Left kidney (tissue), 2 donors: ENCODE data around the gene COL4A1. TPM values are rescaled to one million over a fixed set of nuclear protein-coding genes. Genes with fewer than 3 reads are reported as not detected.

Experiments
- DNase-seq: peaks from one replicate; pipeline ENCODE4 v3.0.0-alpha.2; 2013
- polyA plus RNA-seq: library from polyadenylated mRNA; unstranded; fragments of 120-200 nt; gene quantifications from one replicate; pipeline ENCODE4 v1.2.1, GENCODE V29; 2013; ENCODE audit not compliant: insufficient read length

Gene COL4A1
- polyA plus RNA-seq, 1 donor = 531 TPM

DNA sequence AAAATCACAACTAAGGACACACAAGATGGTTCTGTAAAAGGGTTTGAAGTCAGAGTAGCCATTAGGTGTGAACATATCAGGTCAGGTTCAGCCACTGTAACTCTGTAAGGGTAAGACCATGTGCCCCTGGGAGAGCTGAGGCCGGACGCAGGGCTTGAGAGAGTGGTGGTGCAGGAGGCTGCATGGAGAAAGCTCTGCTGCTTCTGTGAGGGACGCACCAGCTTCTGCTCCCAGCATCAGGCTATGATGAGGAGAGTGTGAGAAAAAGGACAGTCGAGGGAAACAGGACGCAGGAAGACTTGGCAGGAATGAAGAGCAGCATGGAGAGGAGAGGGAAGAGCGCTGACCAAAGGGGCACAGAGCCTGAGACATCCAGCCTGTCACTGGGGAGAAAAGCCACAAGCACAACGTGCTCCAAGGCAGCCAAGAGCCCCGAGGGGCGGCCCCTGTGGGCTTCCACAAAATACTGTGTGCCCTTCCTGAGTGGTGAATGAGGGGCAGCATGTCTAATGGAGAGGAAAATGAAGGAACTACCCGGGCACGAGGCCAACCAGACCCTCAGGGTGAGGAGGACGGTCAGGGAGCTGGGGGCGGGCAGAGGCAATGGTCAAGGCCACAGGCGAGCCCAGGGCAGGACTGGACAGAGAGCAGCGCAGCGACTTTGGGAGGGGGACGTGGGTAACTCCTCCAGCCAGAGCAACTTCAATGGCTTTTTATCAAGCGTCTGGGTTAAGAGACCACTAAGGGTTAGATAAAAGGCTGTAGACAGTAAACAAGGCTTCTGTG lies 107.7 kb downstream of the COL4A1 start:
- DNase-seq = no peak

DNA sequence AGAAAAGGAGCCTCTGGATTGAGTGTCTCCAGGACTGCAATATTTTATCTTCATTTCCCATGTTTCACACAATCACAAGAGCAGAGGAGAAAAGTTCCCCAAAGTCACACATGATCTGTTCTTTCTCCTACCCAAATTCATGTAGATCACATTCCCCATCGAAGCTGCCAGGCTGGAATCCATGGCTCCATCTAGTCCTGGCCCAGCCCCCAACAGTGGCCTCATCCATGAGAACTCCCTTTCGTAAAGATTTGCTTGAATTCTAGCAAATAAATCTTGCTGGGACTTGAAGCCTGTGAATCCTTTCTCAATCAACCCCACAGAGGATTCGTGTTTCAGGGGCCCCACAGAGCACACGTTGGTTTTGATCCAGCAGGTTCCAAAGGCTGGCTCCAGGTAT lies 109.5 kb downstream of the COL4A1 start:
- no peak for DNase-seq

DNA sequence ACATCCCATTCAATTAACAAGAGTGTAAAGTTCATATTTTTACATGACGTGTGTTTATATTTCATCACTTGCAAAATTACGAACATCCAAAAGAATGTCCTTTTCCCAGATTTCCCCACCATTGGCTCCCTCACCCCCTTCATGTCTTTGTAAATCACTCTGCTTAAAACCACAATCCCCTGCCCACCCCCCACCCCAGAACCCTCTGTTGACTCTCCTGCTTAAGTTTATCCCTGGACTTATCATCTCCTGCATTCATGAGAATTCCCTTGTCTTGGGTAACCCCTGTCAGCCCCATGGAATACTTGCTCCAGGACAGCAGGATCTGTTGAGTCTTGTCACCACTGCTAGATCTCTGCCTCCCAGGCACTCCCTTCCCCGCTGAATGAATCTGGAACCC lies 109.9 kb downstream of the COL4A1 start:
- no peak for DNase-seq

DNA sequence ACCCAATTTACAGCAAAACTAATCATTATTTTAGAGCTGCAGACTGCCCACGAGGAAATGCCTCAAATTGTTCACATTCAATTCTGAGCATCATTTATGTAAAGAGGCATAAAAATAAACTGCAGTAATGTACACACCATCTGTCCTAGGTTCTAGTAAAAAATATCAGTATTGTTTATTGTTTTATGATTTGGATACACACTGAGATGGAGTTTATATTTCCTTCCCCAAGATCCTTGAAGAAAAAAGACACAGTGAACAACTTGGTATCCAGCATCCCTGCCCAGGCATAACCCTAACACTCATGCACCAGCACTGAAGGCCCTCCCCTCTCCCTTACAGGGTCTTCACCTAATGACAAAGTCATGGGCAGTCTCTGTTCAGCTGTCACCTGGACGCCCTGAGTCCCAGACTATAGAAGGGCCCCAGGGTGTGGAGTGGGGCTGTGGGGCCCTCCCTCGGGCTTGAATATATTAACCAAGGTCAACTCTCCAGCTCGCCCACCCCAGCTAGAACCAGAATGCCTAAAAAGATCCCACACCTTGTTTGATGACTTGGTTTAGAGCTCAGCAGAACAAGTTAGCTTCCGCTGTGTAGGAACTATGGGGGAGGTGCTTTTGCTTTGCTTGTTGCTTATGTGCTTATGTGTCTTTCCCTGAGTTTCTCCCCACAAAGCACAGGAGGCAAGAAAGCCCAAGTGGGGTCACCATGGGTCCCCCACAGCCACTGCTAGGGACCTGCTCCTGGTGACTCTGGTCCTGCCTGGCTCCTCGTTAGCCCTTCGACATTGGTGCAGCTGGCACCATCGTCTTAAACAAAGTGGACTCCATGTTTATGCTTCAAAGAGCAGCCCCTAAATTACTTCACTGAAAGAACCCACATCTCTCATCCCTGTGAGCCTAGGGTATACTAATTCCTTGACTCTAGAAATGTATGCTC lies 111.1 kb downstream of the COL4A1 start:
- DNase-seq = no peak

DNA sequence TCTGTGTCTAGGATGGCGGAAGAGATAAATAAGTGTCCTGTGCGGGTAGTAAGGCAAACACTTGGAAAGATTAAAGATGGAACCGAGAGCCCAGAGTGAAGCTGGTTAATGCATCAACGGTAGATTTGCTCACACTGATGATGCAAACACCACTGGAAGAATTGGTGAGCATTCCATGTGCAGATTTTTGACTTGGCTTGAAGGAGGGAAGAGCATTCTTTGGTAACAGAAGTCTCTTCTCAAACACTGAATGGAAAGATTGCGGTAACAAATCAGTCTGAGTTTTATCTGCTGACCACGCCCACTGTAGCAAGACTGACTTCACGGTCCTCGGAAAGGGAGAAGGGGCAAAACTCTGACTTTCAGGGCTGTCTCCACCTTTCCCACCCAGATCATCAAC lies 112.5 kb downstream of the COL4A1 start:
- no peak for DNase-seq

DNA sequence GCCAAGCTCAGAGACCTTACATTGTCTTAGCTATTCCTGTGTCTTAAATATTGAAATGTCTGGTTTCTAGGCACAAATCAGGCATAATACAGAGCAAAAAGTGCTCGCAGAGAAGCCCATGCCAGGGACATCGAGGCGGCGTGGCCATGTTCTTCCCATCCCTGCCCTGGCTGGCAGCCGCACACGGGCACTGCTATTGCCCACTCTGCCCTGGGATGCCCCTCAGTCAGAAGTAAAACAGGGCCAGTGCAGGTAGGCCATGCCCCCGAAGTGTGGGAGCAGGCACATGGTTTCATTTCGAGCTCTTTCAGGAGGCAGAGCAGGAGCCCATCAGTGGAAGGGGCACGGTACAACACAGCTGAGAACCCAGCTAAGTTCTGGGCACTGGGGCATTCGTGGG lies 113.5 kb downstream of the COL4A1 start:
- no peak for DNase-seq

DNA sequence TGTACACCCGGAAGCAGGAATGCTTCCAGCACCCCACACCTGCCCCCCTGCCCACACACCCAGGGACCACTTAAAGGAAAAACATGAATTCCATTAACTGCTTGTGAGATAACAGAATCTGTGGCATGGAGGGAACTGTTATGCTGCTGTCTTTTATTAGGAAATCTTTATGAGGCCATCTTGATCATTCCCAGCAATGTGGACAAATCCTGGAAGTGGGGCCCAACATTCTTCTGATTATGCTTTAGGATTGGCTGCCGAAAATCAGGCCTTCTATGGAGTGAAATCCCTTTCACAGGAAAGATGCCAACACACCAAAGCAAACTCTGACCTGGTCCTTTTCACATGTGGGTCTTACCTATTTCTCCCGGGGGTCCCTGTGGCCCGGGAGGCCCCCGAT lies 114.5 kb downstream of the COL4A1 start:
- no peak for DNase-seq

DNA sequence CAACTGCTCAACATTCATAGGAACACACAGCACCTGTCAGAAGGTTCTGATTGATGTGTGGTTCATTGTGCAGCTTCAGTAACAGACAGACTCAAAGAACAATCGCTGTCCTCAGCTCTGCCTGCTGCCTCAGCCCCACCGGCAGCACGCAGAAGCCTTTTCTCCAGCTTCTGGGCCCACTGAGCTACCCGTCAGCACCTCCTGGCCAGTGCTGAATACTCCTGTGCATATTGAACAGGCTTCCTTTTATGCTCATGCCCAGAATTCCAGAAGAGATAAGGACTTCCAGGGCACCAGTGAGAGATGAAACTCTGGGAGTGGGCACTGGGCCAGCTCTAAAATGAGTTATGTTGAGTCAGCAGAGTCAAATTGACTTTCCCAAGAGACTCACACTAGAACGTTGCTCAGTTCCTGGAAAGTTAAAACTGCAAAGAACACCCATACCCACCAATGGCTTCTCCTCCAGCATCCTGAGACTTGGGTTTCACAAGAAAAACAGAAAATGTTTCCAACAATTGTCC lies 119.3 kb downstream of the COL4A1 start:
- no peak for DNase-seq

DNA sequence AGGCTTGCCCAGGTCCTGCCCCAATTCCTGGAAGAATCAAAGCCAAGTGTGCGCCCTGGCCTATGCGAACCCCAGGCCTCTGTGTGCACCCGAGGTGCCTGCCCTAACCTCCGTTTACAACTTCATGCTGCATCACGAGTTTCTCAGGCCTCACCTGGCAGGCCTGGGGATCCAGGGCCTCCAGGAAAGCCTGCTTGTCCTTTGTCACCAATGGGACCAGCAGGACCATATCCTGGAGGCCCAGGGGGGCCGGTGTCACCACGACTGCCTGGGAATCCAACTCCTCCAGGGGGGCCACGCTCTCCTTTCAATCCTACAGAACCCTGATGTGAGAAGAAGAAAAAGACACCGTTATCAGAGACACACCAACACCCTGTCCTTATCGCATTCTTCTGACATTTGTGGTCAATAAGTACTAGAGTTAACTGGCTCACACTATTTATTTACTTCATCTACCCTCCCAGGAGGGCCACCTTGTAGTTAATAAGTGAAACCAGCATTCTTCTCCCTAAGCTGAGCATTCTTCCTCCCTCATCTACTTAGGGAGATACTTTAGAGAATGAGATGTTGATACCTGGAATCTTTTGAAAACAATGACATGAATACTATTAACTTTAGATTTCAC lies 120.6 kb downstream of the COL4A1 start:
- DNase-seq = no peak

DNA sequence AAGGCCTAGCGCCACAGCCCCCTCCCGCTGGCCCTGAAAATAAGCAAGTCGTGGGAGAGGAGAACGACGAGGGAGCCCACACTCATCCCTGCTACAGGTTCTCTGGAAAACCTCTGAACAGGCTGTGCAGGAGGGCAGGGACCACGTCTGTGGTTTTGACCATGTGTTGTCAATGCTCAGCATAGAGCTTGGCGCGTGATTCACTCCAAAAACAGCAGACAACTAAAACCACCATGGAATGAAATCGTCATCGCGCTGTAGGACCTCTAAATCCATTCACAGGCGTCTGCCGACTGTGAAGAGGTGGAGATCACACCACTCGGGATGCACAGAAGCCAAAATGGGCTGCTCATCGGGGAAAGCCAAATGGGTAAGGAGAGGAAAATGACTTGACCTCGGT lies 121.3 kb downstream of the COL4A1 start:
- no peak for DNase-seq

DNA sequence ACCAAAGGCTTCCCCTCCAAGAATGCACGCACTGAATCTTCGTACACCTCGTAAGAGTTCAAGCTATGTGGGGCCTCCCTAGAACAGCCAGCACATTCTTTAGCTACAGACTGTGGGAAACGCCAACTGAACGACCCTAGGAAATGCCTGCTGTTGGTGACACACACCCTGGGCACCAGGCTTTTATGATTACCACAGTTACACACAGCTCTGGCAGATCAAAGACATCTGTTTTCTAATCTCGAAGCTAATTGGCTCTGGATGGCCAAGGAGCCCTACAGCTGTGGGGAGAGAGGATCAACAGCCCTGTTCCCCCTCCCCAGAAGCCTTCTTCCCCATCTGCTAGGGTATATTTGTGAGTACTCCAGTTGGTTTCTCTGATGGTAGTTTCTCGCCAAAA lies 123.0 kb downstream of the COL4A1 start:
- no peak for DNase-seq

DNA sequence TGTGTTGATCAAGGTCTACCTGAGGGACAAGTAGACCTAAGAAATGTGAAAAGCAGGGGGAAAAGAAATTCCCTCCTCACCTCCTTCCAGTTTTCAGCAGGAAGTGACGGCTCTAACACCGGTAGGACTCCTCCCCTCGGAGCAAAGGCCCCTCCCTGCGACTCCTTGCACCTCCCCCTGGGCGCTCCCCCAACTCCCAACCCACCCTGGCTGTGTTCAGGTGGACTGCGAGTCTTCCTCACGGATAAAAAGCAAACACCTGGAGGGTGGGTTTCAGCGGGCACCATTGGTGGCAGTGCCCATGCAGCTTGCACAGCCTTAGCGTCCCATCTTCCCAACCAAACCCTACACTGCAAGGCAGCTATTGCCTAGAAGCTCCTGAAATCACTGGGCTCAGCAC lies 124.5 kb downstream of the COL4A1 start:
- DNase-seq = no peak

DNA sequence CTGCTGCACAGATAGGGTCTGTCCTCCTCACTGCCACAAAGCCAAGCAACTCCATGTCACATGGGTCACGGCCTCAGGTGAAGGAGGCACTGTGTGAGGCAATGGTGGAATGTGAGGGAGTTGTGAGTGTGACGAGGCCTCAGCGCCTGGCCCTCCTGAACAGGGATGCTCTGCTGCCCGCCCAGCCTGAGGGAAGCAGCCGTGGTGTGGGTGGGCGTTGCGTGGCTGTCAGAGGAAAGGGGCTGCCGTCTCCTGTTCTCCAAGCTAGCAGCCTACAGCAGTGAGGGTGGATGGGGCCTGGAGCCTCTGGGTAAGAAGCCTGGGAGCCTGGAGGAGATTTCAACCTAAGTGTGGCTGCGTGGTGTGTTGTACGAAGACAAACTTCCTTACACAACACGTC lies 125.0 kb downstream of the COL4A1 start:
- DNase-seq = no peak

DNA sequence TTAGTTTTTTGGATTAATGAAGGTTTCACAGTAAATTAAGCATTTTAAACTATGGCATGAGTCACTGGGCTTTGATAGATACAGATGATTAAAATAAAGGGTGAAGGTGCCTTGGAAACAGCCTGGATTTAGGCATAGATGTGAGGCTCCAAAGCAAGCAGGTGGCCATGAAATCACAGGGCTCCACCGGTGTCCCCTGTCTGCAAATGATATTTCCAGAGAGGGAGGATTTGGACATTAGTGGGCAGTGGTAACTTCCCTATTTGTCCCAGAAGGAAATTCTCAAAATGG lies 127.2 kb downstream of the COL4A1 start:
- DNase-seq = no peak

DNA sequence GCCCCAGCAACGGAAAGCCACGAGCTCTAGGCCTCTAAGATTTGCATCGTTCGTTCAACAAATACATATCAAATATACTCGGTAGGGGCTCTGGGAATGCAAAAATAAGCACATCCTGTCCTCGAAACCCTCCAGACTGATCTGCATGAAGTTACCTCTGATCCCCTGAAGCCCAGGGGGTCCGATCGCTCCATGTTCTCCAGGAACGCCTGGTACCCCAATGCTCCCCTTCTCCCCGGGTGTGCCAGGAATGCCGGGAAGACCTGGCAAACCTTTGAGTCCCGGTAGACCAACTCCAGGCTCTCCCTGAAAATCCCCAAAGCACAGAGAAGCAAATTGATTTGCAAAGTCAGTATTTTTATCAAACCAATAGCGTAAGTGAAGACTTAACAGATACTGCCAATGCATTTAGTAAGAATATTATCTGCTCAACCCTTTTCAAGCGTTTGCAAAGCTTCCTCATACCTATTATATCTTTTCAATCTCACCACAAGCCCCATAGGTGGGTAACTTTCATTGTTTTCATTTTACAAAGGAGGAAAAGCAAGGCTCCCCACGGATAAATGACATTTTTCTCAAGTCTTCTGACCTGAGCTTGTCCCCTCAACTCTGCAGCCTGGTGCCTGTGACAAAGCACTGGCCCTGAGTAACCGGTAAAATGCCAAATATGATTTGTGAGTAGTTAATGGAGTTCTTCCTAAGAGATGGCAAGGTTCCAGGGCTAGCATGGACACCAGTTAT lies 127.7 kb downstream of the COL4A1 start:
- DNase-seq = no peak

DNA sequence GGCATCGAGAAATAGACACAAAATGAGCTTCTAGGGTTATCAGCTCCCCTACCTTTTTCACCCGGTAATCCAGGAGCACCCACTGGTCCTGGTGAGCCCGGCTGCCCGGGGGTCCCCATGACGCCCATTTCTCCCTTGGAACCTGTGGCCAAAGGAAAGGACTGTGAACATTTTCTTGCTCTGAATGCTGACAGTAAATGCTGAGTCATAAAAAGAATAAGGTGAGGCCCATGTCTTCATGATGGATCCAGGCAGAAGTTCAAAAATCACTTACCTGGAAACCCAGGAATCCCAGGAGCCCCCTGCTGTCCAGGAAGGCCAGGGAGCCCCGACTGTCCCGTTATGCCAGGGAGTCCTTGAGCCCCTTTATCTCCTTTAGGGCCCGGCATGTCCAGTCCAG lies 129.2 kb downstream of the COL4A1 start:
- no peak for DNase-seq

DNA sequence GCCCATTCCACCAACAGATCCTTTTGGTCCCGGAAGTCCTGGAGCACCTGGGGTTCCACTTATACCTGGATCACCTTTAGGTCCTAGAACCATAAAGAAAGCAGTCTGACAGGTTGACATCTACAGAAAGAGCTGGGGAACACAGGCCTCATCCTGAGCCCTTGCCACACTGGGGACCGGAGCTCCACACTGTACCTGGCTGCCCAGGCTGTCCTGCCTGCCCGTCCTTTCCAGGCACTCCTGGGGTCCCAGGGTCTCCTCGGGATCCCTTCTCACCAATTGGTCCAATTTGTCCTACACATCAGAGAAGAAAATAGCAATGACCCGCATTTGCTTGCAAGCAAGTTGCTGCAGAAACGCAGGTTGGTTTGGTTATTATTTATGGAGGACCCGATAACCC lies 130.5 kb downstream of the COL4A1 start:
- DNase-seq = no peak

DNA sequence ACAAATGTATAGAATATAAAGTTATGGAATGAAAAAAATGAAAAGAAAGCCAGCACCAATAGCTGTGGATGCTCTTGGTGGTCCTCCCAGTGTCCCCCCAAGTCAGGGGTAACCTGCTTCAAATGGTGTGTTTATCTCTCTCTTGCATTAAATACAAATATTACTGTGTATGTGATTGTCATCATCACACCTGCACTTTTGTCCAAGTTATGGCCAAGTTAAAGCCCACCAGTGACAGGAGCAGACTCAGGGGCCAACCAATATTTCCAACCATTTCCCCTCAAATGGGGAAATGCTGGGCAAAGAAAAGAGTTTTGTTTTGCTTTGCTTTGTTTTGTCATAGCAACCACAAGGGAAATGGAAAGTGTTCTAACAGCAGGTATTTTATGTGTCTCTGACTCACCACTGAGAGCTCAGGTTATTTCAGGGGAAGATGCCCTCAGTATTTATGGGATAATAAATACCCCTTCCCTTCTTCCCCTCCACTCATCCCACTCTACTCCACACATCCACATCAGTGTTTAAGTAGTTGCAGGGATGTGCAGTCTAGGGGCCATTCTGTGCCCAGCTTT lies 133.6 kb downstream of the COL4A1 start:
- DNase-seq = no peak

DNA sequence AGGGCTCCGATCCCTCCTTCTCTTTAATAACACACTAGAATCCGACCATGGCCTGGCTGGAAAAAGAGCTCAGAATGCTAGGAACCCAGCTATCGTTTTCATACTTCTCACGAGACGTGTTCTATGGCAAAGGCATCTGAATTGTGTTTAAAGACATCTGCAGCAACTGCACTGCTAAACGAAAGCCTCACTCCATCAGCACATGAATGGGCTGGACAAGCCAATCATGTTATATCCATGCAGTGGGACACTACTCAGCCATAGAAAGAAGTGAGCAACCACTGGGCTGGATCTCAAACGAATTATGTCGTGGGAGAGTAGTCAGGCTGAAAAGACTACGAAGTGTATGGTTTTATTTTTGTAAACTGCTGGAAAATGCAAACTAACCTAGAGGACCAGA lies 136.1 kb downstream of the COL4A1 start:
- DNase-seq = no peak

DNA sequence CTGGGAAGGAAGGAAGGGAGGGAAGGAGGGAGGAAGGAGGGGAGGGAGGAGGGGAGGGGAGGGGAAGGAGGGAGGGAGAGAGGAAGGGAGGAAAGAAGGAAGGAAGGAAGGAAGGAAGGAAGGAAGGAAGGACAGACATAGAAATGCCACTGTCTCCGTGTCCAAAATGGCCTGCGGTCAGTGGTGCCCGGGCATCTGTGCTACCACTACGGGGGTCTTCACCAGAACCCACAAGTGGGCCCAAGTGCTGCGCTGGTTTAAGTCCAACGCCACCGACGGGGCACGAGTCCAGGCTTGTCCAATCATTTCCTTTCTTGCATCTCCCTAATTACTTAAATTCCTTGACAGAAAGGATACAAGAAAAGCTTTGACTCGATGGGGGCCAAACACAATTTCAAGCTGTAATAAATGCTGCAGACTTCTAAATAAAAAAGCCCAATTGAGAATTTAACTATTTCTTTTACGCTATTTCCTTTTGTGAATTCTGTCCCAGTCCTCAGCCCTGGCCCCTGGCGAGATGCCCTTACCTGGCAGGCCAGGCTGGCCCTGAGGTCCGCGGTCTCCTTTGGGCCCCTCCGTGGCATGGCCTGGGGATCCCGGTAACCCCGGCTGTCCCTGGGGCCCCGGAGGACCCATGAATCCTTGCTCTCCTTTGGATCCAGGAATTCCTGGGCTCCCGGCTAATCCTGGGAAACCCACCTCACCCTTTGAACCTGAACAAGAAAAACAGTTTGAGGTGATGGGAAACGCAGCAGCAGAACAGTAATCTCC lies 136.8 kb downstream of the COL4A1 start:
- no peak for DNase-seq
